D721Med (cell line): ENCODE measurements around the gene LRRC31.

Source experiments
- DNase-seq: peaks from one replicate; pipeline ENCODE4 v3.0.0; 2011; ENCODE audit warnings: low spot score; ENCODE audit not compliant: insufficient read length
- FAIRE-seq: peaks from 2 replicates; lab custom pipeline; 2011; peaks lifted over from hg19 to GRCh38; lab: Jason Lieb, UNC
- TF ChIP-seq, protein P1 (sequence below): IDR thresholded peaks from 2 replicates; pipeline ENCODE4 v1.5.1; 2012; ENCODE audit warnings: mild to moderate bottlenecking, control low read depth; ENCODE audit not compliant: insufficient read depth; ENCODE audit errors: missing control alignments

Gene LRRC31

DNA sequence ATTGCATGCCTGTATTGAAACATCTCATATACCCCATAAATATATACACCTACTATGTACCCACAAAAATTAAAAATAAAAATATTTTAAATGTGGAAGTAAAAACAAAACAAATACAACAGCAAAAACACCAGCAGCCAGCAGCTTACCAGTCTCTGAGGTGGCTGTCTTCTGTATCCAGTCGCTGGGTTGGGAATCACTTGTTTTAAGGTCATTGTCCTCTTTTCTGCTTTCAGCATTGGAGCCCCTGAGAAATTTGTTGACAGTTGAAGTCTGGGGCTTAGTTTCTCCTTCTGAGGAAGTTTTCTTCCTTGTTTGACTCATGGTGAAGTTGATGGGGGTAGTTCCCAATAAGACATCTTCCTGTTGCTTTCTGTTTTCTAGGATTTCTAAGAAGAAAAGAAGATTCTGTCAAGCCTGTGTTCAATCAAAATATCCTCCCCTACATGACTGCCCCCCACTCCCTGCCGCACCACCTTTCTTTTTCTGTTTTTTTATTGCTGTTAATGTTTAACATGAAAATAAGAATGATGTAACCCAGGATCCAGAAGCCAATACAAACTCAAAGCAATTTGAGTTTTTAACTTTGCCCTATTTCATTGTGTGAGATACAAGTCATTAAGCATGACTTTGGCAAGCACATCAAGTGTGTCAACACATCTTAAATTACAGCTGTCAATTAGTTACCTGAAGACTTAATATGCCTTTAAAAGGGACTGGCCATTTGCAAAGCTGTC lies at the start of gene LRRC31:
LRRC31 (minus strand) TSS at position 452 of the 737 bp plus-strand sequence; CDS start at position 324, 128 bp downstream.
- DNase-seq (no peak), FAIRE-seq (no peak)
- TF ChIP-seq, protein P1, sequence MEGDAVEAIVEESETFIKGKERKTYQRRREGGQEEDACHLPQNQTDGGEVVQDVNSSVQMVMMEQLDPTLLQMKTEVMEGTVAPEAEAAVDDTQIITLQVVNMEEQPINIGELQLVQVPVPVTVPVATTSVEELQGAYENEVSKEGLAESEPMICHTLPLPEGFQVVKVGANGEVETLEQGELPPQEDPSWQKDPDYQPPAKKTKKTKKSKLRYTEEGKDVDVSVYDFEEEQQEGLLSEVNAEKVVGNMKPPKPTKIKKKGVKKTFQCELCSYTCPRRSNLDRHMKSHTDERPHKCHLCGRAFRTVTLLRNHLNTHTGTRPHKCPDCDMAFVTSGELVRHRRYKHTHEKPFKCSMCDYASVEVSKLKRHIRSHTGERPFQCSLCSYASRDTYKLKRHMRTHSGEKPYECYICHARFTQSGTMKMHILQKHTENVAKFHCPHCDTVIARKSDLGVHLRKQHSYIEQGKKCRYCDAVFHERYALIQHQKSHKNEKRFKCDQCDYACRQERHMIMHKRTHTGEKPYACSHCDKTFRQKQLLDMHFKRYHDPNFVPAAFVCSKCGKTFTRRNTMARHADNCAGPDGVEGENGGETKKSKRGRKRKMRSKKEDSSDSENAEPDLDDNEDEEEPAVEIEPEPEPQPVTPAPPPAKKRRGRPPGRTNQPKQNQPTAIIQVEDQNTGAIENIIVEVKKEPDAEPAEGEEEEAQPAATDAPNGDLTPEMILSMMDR, result no peak

DNA sequence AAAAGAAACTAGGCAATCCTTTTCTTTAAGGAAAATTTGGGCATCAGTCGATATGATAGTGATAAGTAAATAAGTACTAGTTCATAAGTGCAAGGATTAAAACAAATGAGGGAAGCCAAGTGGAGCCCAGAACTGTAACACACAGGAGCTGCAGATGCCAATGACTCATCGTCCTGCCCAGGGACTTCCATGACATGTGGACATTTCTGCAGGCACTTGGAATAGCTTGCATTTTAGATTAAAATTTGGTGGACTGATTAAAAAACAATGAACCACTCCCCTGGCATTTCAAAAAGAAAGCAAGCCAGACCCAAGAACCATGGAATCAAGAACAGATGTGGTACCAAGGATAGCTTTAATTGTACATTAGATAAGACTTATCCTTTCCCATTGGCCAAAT lies 44.6 kb upstream of the LRRC31 start:
- TF ChIP-seq, protein P1, result no peak
- DNase-seq (no peak), FAIRE-seq (no peak)

DNA sequence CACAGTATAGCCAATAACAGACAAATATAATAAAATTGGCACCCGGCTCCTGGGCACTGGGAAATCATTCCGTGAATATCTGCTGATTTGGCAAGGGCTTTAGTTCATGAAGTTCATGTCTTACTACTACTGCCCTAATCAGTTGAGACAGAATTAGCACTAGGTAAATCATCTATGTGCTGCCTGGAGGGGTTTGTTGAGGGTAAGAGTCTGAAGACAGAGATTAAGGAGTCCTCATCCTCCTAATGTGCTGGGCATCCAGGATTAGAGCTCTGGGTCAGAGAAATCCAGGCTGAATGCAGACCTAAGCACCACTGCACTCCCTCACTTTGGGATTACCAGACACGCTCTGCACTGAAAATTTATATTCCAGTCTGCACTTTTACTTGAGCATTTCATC lies 43.6 kb upstream of the LRRC31 start:
- peak; percentile 93 for FAIRE-seq
- peak; percentile 71 for DNase-seq
- TF ChIP-seq, protein P1, result no peak

DNA sequence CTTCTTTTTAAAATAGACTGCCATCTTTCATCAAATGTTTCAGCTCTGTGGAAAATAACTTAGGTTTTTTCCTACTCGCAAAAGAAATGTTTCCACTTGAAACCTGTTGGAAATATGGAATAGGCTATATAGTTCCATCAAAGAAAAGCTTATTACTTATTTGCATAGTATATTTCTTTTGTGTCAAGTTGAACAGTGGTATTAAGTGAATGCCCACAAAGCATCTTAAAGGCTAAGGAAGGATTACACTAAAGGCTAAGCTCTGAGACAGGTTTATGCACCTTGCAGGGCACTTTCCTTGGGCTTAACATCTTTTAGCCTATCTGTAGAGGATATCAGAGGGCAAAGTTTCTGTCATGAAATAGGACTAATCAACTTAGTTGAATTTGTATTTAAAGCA lies 41.5 kb upstream of the LRRC31 start, which contains the start of gene SAMD7:
SAMD7 (plus strand) TSS at position 301 of the 400 bp plus-strand sequence. CDS start 7,927 bp downstream, outside the sequence.
- TF ChIP-seq, protein P1, result no peak
- FAIRE-seq, result peak; percentile 94
- DNase-seq, result peak; percentile 43

DNA sequence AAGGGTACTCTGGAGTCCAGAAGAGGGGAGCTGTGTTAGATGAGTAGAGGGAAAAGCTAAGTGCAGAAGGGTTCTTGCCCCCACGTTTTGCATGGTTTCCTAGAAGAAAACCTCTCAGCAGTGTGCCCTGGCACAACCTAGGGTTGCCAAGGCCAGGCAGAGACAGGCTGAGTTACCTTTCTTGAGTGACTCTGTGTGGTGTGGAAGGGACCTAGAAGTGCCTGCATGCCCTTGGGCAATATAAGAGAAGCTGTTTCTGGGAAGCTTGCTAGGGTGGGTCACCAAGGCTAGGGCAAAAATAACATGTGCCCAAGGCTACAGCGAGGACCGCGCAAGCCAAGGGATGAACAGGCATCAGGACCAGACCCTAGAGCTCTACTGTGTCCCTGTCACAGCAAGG lies 38.2 kb upstream of the LRRC31 start:
- no peak for FAIRE-seq
- DNase-seq, result no peak
- TF ChIP-seq, protein P1, result no peak

DNA sequence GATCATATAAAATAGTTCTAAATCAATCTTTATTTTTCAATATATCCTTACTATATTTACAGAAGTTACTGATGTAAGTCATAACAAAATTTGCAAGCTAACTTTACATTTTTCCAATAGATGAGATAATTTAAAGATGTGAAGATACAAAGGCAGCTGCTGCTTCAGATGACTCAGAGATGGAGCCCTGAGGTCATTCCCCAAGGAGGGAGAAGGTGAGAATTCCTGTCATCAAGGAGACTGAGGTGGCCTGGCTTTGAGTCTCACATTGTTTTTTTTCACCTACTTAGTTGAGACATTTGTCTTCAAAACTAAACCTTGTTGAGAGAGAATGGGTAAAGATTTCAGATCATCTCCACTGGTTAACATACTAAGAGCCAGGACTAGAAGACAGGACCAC lies 37.7 kb upstream of the LRRC31 start:
- no peak for DNase-seq
- TF ChIP-seq, protein P1, result no peak
- FAIRE-seq, result no peak

DNA sequence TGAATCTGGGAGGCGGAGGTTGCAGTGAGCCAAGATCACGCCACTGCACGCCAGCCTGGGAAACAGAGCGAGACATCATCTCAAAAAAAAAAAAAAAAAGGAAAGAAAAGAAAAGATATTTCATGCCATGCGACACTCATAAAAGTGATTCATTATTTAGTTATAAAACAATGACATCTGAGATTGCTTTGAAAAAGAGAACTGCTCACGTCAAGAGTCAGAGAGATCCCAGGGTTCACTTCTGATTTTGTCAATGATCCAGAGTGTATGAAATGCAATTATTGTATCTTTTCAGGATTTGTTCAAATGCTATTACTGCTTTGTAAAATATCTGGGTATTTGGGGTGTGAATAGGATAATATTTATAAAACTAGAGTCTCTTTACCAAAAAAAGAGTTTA lies 35.7 kb upstream of the LRRC31 start:
- TF ChIP-seq, protein P1, result no peak
- DNase-seq (no peak), FAIRE-seq (no peak)
